ENCODE results near the gene TMC5.
"Not testable (repeated sequence)": the region's sequence is repeated elsewhere in the genome, so short reads cannot be mapped to it uniquely, and the experiment has no call there.

Gene TMC5

GRCh38 chr16:19512297-19512696 lies 94.6 kb downstream of the TMC5 start:
- no peak for DNase-seq

- DNase-seq, result no peak
These were observed 95.8 kb downstream of the TMC5 start for GRCh38 chr16:19513377-19514053.

DNA sequence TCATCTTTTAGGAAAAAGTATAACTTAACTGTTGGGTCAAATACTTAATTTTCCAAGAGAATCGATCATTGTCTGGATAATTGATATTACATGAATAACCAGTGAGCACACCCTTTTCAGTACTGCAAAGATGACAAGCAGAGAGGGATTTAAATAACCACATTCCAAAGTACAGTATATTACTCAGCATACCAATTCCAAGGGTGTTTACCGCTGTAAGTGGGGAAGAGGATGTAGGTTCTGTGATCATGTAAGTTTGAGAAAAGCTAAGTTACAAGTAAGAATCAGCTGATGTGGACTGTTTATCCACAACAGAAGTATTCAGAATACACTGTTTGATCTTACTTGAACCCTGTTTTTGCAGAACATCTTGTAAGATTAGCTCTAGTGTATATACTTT lies 98.1 kb downstream of the TMC5 start:
- no peak for DNase-seq

DNA sequence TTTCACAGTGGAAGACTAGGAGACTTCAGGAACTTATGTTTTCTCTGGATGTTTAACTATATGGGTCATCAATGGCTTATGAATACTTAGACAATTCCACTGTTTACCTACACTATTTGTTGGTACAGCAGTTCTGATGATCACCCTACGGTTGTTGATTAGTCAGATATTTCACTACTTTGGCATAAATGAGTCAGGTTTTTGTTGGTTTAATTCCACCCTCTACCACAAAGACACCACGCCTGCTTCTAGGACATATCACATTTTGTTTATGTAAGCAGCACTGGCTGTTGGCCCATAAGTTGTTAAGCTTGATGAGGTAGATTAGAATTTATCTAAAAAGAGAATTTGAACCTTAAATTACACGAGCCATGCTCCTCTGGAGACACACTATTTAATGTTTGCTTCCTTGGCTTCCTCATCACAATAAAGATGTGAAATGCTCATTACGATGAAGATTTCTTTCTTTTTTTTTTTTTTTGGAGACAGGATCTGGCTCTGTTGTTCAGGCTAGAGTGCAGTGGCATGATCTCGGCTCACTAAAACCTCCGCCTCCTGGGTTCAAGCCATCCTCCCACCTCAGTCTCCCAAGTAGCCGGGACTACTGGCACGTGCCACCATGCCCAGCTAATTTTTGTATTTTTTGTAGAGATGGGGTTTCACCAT lies 99.9 kb downstream of the TMC5 start:
- DNase-seq, result no peak

DNA sequence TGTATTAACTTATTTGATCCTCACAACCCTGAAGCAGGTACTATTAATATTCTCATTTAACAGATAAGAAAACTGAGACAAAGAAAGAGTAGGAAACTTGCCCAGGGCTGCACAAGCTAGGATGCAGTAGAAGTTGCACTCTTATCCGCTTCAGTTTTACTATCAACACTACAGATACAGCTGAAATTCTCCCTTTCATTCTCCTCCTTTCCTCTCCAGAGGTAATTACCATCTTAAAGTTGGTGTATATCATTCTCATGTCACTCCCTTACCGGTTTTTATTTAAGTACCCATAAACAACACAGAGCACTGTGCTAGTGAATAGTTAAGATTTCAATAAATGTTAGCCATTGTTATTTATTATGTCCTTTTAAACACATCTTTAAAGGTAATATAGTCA lies 100.7 kb downstream of the TMC5 start:
- DNase-seq, result no peak

DNA sequence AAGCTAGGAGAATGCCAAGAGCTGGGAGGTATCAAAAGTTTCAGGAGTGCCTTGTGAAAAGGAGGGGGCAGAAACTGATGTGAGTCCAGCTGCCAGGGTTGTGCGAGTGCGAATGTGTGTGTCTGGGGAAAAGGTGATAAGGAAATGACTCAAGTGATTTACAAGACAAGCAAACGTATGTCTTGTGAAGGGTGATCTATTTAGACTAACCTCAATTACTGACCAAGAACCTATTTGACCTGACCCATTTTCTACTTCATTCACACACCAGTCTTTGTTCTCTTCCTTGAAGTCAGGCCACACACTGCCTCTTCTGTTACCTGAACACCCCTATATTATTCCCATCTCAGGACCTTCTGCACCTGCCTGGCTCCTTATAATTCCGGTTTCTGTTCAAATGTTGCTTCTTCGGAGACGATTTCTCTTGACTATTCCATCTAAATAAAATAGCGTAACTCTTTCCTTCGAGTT lies 103.2 kb downstream of the TMC5 start:
- peak; percentile 16 for DNase-seq

DNA sequence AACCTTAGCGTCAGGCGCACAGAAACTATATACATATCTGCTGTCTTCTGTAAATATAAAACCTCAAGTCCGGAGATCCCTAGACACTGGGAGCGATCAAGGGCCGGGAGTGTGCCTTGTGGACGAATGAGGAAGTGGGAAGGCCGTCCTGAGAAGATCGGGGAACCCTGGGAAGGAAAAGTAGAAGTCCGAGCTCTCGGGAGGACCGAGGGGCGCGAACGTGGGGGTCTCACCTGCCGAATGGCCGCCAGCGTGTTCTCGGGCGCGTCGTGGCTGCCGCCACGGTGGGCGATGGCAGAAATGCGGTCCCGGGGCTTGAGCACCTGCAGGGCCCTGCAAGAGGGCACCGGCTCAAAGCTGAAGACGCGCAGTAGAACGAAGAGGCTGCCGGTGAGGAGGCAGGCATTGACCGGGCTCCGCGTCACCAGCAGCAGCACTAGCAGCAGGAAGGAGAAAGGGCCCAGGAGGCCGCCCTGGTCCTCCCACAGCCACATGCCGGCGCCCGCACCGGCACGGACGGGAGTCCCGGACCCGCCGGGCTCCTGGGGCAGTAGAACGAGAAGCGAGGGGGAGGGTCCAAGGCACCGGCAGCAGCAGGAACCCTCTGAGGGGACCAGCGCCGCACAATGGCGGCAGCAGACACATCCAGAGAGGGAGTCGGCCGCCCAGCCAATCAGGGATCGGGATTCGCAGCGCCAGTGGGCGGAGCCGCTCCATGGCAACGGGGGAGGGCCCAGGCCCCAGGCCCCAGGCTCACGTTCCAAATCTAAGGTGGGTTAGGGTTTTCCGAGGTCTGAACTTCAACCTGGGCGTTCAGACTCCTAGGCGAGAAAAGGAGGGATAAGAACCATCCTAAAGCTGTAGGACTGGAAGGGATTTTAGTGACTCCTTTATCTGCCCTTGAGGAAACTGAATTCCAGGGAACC lies 104.1 kb downstream of the TMC5 start, which contains the start of gene GDE1:
TSS of gene GDE1 (minus strand) at position 628 of the 926 bp plus-strand sequence. CDS start at position 494, 134 bp downstream.
- peak; percentile 97 for DNase-seq

GRCh38 chr16:19522397-19522732 lies 104.7 kb downstream of the TMC5 start:
- no peak for DNase-seq

DNA sequence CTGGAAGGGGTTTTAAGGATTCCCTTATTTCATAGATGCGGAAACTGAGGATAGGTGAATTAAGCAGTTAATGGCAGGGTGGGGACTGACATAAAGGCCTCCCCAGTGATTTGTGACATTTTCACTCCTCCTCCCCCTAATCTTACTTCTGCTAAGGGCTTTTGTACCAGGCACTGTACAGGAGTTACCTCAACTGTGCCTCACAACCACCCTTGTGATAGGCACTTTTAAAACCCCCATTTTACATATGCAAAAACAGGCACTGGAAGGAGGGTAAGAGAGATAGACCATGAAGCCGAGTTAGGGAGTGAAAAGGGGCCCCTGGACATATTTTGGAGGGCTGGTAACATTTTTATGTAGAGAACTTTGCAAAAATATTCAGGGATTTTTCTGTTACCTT lies 105.1 kb downstream of the TMC5 start:
- no peak for DNase-seq

GRCh38 chr16:19523184-19523558 lies 105.5 kb downstream of the TMC5 start:
- no peak for DNase-seq

DNA sequence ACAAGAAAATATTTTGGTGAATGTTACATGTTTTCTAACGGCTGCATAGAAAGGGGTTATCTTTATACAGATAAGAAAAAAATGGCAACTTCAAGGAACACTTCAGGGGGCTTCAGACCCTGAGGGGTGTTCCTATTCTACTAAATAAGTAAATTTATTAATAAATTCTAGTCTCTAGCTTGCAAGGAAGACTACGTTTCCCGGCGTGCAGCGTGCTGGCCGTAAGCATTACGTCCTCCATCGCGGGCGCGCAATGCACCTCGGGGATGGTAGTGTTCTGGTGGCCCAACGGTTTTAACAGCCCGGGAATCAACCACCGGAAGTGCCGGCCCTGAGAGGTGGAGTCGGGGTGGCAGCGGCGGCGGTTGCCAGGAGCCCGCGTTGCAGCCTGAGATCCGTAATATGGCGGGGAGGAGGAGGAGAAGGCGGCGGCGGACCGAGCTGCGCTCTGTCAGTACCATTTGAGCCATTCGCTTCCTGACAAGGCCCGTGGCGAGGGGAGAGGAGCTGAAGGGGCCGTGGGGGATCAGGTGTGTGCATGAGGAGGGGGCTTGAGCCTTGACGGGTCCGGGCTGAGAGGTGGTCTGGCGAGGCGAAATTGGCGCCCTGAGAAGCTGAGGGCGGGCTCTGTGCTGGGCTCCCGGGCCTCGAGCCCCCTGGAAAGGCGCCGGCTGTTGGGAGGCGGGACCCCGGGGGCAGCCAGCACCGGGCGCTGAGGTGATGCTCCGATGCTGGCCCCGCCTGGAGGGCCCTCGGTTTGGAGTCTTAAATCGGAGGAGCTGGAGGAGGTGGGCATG lies 106.1 kb downstream of the TMC5 start, which contains the start of gene CCP110:
TSS of gene CCP110 (plus strand) at position 384 of the 797 bp plus-strand sequence. CDS start 3,940 bp downstream, outside the sequence.
- peak; percentile 93 for DNase-seq

DNA sequence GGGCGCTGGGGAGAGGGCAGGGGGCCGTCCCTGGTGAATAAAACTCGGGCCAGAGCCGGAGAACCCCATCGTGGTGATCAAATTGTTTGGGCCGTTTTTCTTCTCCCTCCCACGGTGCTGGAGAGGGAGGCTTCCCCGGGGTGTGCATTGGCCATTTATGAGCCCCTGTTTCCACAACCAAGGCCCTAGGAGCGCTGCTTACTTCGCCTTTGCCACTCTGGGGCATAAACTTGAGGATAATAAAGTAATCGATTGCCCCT lies 106.6 kb downstream of the TMC5 start:
- DNase-seq, result no peak

DNA sequence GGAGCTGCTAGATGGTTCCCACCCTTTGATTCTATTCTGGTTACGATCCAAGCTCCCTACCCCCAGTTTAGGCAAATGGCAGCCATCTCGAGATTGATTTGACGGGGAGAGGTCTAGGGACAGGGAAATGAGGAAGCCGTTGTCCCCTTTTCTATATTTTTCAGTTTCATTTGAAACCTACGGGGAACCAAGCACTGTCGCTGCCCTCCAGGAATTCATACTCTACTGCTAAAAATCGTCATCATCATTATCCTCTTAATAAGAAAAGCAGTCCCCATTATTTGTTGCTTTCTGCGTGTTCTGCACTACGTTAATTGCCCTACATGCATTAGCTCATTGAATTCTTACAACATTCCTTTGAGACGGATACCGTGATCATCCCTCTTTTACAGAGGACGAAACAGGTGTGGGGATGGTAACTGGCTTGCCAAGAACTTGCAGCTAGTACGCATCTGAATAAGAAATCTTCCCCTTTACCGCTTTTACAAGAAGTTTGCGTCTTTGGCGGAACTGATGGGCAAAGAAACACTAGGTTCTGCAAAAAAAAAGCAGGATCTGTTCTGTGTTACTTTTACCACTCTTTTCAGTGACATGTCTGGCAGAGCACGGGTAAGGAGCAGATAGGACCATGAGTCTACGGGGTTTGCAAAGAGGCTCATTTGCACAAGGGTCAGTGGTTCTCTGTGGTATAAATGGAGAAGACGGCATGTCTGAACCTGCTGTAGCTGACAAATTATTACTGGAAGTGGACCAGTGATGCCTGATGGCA lies 107.1 kb downstream of the TMC5 start:
- peak; percentile 46 for DNase-seq

- DNase-seq, result no peak
These were observed 107.7 kb downstream of the TMC5 start for GRCh38 chr16:19525385-19525723.

DNA sequence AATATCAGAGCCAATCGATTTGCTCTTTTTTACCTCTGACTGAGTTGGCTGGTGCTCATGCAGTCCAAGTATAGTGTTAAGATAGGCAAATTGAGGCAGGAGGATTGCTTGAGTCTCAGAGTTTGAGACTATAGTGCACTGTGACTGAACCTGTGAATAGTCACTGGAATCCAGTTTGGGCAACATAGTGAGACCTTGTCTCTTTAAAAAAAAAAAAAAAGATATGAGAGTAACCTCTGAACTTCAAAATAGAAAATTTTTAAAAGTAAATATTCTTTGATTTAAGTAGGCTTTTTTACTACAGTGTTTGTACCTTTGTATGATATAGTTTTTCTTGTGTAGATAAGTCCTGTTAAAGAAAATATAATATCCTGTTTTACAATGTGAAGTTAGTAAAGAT lies 109.5 kb downstream of the TMC5 start:
- no peak for DNase-seq

- DNase-seq, result no peak
These were observed 111.0 kb downstream of the TMC5 start for GRCh38 chr16:19528666-19529065.

- DNase-seq, result no peak
These were observed 114.9 kb downstream of the TMC5 start for GRCh38 chr16:19532601-19533000.

- no peak for DNase-seq
These were observed 122.7 kb downstream of the TMC5 start for GRCh38 chr16:19540241-19540970.

DNA sequence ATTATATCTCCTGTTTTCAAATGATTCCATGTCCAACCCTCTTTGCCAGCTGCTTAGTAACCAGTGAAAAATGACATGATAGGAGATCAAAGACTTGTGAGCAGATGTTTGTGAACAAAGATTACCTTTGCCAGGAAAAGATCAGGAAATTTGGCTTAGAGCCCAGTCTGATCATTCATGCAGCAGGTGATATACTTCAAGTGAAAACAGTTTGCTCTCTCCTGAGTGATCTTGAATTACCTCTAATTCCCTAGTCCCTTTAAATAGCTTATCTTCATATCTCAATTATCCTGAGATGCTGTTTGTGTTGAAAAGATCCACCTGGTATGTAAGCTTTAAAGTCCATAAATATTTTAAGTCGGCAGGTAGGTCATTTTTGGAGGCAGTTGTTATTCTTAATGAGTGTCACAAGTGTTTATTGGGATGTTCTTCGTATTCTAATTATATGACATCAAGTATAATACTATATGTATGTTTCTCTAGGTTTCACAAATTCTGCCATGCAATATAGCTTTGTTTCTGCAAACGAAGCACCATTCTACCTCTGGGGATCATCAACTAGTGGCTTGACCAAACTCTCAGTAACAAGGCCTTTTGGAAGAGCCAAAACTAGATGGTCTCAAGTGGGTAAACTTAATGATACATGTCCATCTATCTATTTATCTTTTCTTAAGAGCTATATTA lies 124.6 kb downstream of the TMC5 start:
- DNase-seq, result no peak

DNA sequence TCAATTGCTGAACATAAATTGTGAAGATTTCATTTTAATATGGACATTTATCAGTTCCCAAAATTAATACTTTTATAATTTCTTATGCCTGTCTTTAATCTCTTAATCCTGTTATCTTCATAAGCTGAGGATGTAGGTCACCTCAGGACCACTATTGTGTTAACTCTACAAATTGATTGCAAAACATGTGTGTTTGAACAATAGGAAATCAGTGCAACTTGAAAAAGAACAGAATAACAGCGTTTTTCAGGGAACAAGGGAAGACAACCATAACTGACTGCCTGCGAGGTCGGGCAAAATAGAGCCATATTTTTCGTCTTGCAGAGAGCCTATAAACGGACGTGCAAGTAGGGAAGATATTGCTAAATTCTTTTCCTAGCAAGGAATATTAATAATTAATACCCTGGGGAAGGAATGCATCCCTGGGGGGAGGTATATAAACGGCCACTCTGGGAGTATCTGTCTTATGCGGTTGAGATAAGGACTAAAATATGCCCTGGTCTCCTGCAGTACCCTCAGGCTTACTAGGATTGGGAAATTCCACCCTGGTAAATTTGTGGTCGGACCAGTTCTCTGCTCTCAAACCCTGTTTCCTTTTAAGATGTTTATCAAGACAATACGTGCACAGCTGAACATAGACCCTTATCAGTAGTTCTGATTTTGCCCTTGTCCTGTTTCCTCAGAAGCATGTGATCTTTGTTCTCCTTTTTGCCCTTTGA lies 125.8 kb downstream of the TMC5 start:
- not testable (repeated sequence) for DNase-seq

Measured in retina (tissue), 1 donor.